Measurements from ENCODE around the gene ZNRF1.

ZNRF1 gene

GRCh38 chr16:75116081-75116910 lies 117.5 kb downstream of the ZNRF1 start, which contains the start of gene LDHD:
TSS of gene LDHD (minus strand) at chr16:75116780. CDS start at chr16:75116720, 60 bp downstream.
- DNase-seq (ENCODE audit: insufficient read length, low spot score) (no peak), FAIRE-seq (no peak)
- TF ChIP-seq CTCF (IDR thresholded peaks at IDR 0.05; ENCODE audit: insufficient read depth, missing control alignments), result no peak

- TF ChIP-seq CTCF (IDR thresholded peaks at IDR 0.05; ENCODE audit: insufficient read depth, missing control alignments), result no peak
- FAIRE-seq, result no peak
- DNase-seq (ENCODE audit: insufficient read length, low spot score), result no peak
Observed at GRCh38 chr16:75116911-75117245, 118.1 kb downstream of the ZNRF1 start.

- no peak for DNase-seq (ENCODE audit: insufficient read length, low spot score)
- TF ChIP-seq CTCF (IDR thresholded peaks at IDR 0.05; ENCODE audit: insufficient read depth, missing control alignments), result no peak
- no peak for FAIRE-seq
Observed at GRCh38 chr16:75118943-75119539, 120.2 kb downstream of the ZNRF1 start.

- FAIRE-seq, result no peak
- no peak for DNase-seq (ENCODE audit: insufficient read length, low spot score)
Observed at GRCh38 chr16:75120253-75120652, 121.4 kb downstream of the ZNRF1 start.

GRCh38 chr16:75121949-75122568 lies 123.2 kb downstream of the ZNRF1 start:
- TF ChIP-seq CTCF (IDR thresholded peaks at IDR 0.05; ENCODE audit: insufficient read depth, missing control alignments), result no peak
- FAIRE-seq, result no peak

More at GRCh38 chr16:75120253-75120652, 121.4 kb downstream of the ZNRF1 start:
- TF ChIP-seq CTCF (IDR thresholded peaks at IDR 0.05; ENCODE audit: insufficient read depth, missing control alignments), result no peak

GRCh38 chr16:75122609-75123008 lies 123.8 kb downstream of the ZNRF1 start:
- TF ChIP-seq CTCF (IDR thresholded peaks at IDR 0.05; ENCODE audit: insufficient read depth, missing control alignments), result no peak
- FAIRE-seq (no peak), DNase-seq (ENCODE audit: insufficient read length, low spot score) (no peak)

More at GRCh38 chr16:75121949-75122568, 123.2 kb downstream of the ZNRF1 start:
- no peak for DNase-seq (ENCODE audit: insufficient read length, low spot score)
